HEK293 (cell line): ENCODE data around the gene CHCHD2.
A peak's percentile ranks its signal among the peaks of the same experiment; 100 is the strongest.

Experiments
- CTCF ChIA-PET: fragments of 350-600 bp; formaldehyde crosslinking; extraction: SDS; loops from one replicate; lab custom pipeline; 2021; ENCODE audit warnings: antibody characterized with exemption; lab: Yijun Ruan, JAX
- POLR2A ChIA-PET: fragments of 300-600 bp; formaldehyde crosslinking; extraction: SDS; loops from one replicate; lab custom pipeline; 2020; ENCODE audit warnings: antibody characterized with exemption, inconsistent platforms; lab: Yijun Ruan, JAX
- H3K27ac ChIP-seq: fragments of 200-500 bp; sonication (Bioruptor generic); 2 replicates; pipeline ENCODE4 v1.5.1; 2014; ENCODE audit warnings: low read depth, low read length, control low read depth, inconsistent platforms; ENCODE audit errors: extremely low read depth
- H3K36me3 ChIP-seq, 2 experiments: fragments of 200-500 bp in 1 of 2; sonication (Bioruptor generic) in 1 of 2; 1 replicate in 1 of 2; 2 replicates in 1 of 2; pipeline ENCODE4 v1.5.1; 2014 to 2017; ENCODE audit warnings: inconsistent platforms in 2 of 2, low read length in 2 of 2; ENCODE audit not compliant: control insufficient read depth in 2 of 2, insufficient read depth in 1 of 2
- H3K4me1 ChIP-seq: fragments of 200-500 bp; sonication (Bioruptor generic); 2 replicates; pipeline ENCODE4 v1.5.1; 2014; ENCODE audit warnings: mild to moderate bottlenecking, low read length, inconsistent platforms; ENCODE audit not compliant: control insufficient read depth, insufficient read depth
- H3K4me3 ChIP-seq: 2 replicates; pipeline ENCODE4 v1.5.1; 2011; ENCODE audit warnings: low read depth, mild to moderate bottlenecking, control low read depth, low read length, moderate library complexity
- H3K9me3 ChIP-seq: fragments of 200-500 bp; sonication (Bioruptor generic); 2 replicates; pipeline ENCODE4 v1.5.1; 2014; ENCODE audit warnings: low read depth, low read length, inconsistent platforms; ENCODE audit not compliant: control insufficient read depth, insufficient read depth
- BCL11B ChIP-seq: fragments of 450-650 bp; formaldehyde crosslinking; IDR thresholded peaks from 2 replicates; pipeline ENCODE4 v1.5.1; 2016; ENCODE audit warnings: low read depth, missing biosample characterization, missing genetic modification characterization
- CTCF ChIP-seq: fragments of 450-650 bp; formaldehyde crosslinking; IDR thresholded peaks from 2 replicates; pipeline ENCODE4 v1.5.1; 2016; ENCODE audit warnings: missing biosample characterization, missing genetic modification characterization
- HOXD13 ChIP-seq: sonication (generic); formaldehyde crosslinking; IDR thresholded peaks from 2 replicates; pipeline ENCODE4 v1.8.0; 2022; ENCODE audit warnings: missing genetic modification reagents, borderline replicate concordance
- IKZF3 ChIP-seq: fragments of 450-650 bp; IDR thresholded peaks from 2 replicates; pipeline ENCODE4 v1.5.0; 2018; ENCODE audit warnings: missing biosample characterization, mild to moderate bottlenecking, missing genetic modification characterization, moderate library complexity
- MYNN ChIP-seq: fragments of 450-650 bp; formaldehyde crosslinking; IDR thresholded peaks from 2 replicates; pipeline ENCODE4 v1.5.1; 2016; ENCODE audit warnings: missing biosample characterization, missing genetic modification characterization, borderline replicate concordance
- REPIN1 ChIP-seq: fragments of 450-650 bp; formaldehyde crosslinking; IDR thresholded peaks from 2 replicates; pipeline ENCODE4 v1.5.1; 2017; ENCODE audit warnings: missing biosample characterization, missing genetic modification characterization, low read depth
- SALL2 ChIP-seq: fragments of 450-650 bp; formaldehyde crosslinking; IDR thresholded peaks from 2 replicates; pipeline ENCODE4 v1.5.0; 2017; ENCODE audit warnings: missing biosample characterization, mild to moderate bottlenecking, missing genetic modification characterization, borderline replicate concordance
- TSHZ1 ChIP-seq: fragments of 450-650 bp; formaldehyde crosslinking; IDR thresholded peaks from 2 replicates; pipeline ENCODE4 v1.5.1; 2016; ENCODE audit warnings: missing biosample characterization, missing genetic modification characterization, borderline replicate concordance
- ZBTB11 ChIP-seq: fragments of 450-650 bp; formaldehyde crosslinking; conservative IDR thresholded peaks from 2 replicates; pipeline ENCODE4 v1.5.1; 2016; ENCODE audit warnings: low read depth, missing biosample characterization, missing genetic modification characterization
- ZBTB17 ChIP-seq: fragments of 450-650 bp; formaldehyde crosslinking; IDR thresholded peaks from 2 replicates; pipeline ENCODE4 v1.5.1; 2016; ENCODE audit warnings: missing biosample characterization, missing genetic modification characterization
- ZFP37 ChIP-seq: fragments of 450-650 bp; formaldehyde crosslinking; IDR thresholded peaks from 2 replicates; pipeline ENCODE4 v1.5.1; 2016; ENCODE audit warnings: missing biosample characterization, missing genetic modification characterization
- ZFP69B ChIP-seq: fragments of 450-650 bp; formaldehyde crosslinking; IDR thresholded peaks from 2 replicates; pipeline ENCODE4 v1.5.1; 2016; ENCODE audit warnings: missing biosample characterization, missing genetic modification characterization
- ZNF140 ChIP-seq: fragments of 450-650 bp; formaldehyde crosslinking; IDR thresholded peaks from 2 replicates; pipeline ENCODE4 v1.5.1; 2016; ENCODE audit warnings: missing biosample characterization, missing genetic modification characterization
- ZNF19 ChIP-seq: fragments of 450-650 bp; formaldehyde crosslinking; IDR thresholded peaks from 2 replicates; pipeline ENCODE4; 2016; ENCODE audit warnings: missing biosample characterization, missing genetic modification characterization, low read depth
- ZNF211 ChIP-seq: fragments of 450-650 bp; formaldehyde crosslinking; IDR thresholded peaks from 2 replicates; pipeline ENCODE4 v1.5.1; 2016; ENCODE audit warnings: low read depth, missing biosample characterization, missing genetic modification characterization
- ZNF292 ChIP-seq: fragments of 450-650 bp; formaldehyde crosslinking; IDR thresholded peaks from 2 replicates; pipeline ENCODE4 v1.5.1; 2016; ENCODE audit warnings: low read depth, missing biosample characterization, missing genetic modification characterization, borderline replicate concordance
- ZNF48 ChIP-seq: fragments of 450-650 bp; formaldehyde crosslinking; IDR thresholded peaks from 2 replicates; pipeline ENCODE4 v1.5.1; 2016; ENCODE audit warnings: missing biosample characterization, missing genetic modification characterization
- ZNF518A ChIP-seq: fragments of 450-650 bp; formaldehyde crosslinking; conservative IDR thresholded peaks from 2 replicates; pipeline ENCODE4 v1.5.1; 2016; ENCODE audit warnings: low read depth, missing biosample characterization, missing genetic modification characterization
- ZNF777 ChIP-seq: fragments of 450-650 bp; formaldehyde crosslinking; IDR thresholded peaks from 2 replicates; pipeline ENCODE4 v1.5.1; 2017; ENCODE audit warnings: missing biosample characterization, missing genetic modification characterization, borderline replicate concordance
- ZNF843 ChIP-seq: fragments of 450-650 bp; formaldehyde crosslinking; IDR thresholded peaks from 2 replicates; pipeline ENCODE4 v1.5.1; 2016; ENCODE audit warnings: missing biosample characterization, missing genetic modification characterization
- TF ChIP-seq, protein P1 (sequence below): fragments of 450-650 bp; formaldehyde crosslinking; optimal IDR thresholded peaks from 2 replicates; pipeline ENCODE3; 2016; ENCODE audit warnings: missing biosample characterization, mild to moderate bottlenecking, missing genetic modification characterization

The CHCHD2 gene

GRCh38 chr7:56077681-56078080 lies 28.6 kb downstream of the CHCHD2 start:
- no peaks in the 10 kb centered on the region for H3K9me3 ChIP-seq
- POLR2A ChIA-PET, result interaction anchor here (0.6 to 0.8 kb wide), 3 partner anchors 13 to 491 kb away, joined by 3 to 6 read pairs (median 4); no protein-coding TSS in a partner anchor
- no peak overlapping the region for H3K27ac ChIP-seq
- TF ChIP-seq, protein P1, sequence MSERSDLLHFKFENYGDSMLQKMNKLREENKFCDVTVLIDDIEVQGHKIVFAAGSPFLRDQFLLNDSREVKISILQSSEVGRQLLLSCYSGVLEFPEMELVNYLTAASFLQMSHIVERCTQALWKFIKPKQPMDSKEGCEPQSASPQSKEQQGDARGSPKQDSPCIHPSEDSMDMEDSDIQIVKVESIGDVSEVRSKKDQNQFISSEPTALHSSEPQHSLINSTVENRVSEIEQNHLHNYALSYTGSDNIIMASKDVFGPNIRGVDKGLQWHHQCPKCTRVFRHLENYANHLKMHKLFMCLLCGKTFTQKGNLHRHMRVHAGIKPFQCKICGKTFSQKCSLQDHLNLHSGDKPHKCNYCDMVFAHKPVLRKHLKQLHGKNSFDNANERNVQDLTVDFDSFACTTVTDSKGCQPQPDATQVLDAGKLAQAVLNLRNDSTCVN, result no peak
- TF ChIP-seq REPIN1 (tag by site-specific recombination) (no peak), ZNF211 (tag by site-specific recombination) (no peak), BCL11B (no peak), SALL2 (no peak), ZNF292 (no peak), ZNF777 (no peak), IKZF3 (no peak), ZNF140 (tag by site-specific recombination) (no peak), ZFP37 (tag by site-specific recombination) (no peak), ZNF19 (tag by site-specific recombination) (no peak), ZBTB17 (tag by site-specific recombination) (no peak), ZNF48 (tag by site-specific recombination) (no peak), MYNN (no peak)
- TF ChIP-seq, all 188 proteins: peak for 0
- CTCF ChIA-PET, result no interaction called here
- Histone ChIP-seq H3K4me1 (no peaks in the 10 kb centered on the region), H3K4me3 (no peak overlapping the region), H3K36me3 (peaks cover 18 to 36% of the 10 kb centered on the region in 2 experiments; a peak in 2 of 3 replicates)

GRCh38 chr7:56074371-56074791 lies 31.9 kb downstream of the CHCHD2 start:
- POLR2A ChIA-PET, result interaction anchor here (0.7 to 3.0 kb wide), 4 partner anchors 10 to 40 kb away, joined by 3 to 17 read pairs (median 8); partner anchors contain the start of genes CCT6A, PSPH and SUMF2
- no peaks in the 10 kb centered on the region for H3K4me1 ChIP-seq
- H3K36me3 ChIP-seq, result peaks cover 39 to 40% of the 10 kb centered on the region in 2 experiments; a peak in 2 of 3 replicates
- no peak overlapping the region for H3K27ac ChIP-seq
- no peaks in the 10 kb centered on the region for H3K9me3 ChIP-seq
- no peak overlapping the region for H3K4me3 ChIP-seq
- CTCF ChIA-PET, result interaction anchor here (0.6 to 1.8 kb wide), 17 partner anchors 9 to 481 kb away, joined by 3 to 15 read pairs (median 3); partner anchors contain the start of genes CCT6A, PHKG1, PSPH and SUMF2
- TF ChIP-seq ZNF843 (tag by site-specific recombination) (no peak), ZBTB11 (no peak), HOXD13 (CRISPR knock-in tag) (no peak), ZNF518A (tag by site-specific recombination) (no peak), TSHZ1 (tag by site-specific recombination) (no peak), CTCF (tag by site-specific recombination) (peak; percentile 72), ZFP69B (no peak)
